Stimulated activated CD8-positive, alpha-beta memory T cell treated with anti-CD3 and anti-CD28 coated beads, Interleukin-4, amount 100 ng/mL, for 1 hour (primary cell): Measurements from ENCODE around the gene RHEBL1.
"Not testable (repeated sequence)": the region's sequence is repeated elsewhere in the genome, so short reads cannot be mapped to it uniquely, and the experiment has no call there.

Experiments
- DNase-seq, 2 donors: peaks; one replicate each; pipeline ENCODE4 v3.0.0-alpha.2; 2020; ENCODE audit warnings: low read depth in 2 of 2, low spot score in 1 of 2

Gene RHEBL1

GRCh38 chr12:49089821-49090773 lies 20.3 kb upstream of the RHEBL1 start:
- DNase-seq, result no peak

GRCh38 chr12:49088932-49089330 lies 19.2 kb upstream of the RHEBL1 start:
- DNase-seq, result no peak

- peak in 1 of 2 donors; percentile 49 for DNase-seq
Observed at GRCh38 chr12:49088150-49088931, 18.6 kb upstream of the RHEBL1 start.

GRCh38 chr12:49086116-49086515 lies 16.3 kb upstream of the RHEBL1 start:
- DNase-seq, result no peak

- DNase-seq, result no peak
Observed at GRCh38 chr12:49084438-49084837, 14.7 kb upstream of the RHEBL1 start.

- DNase-seq, result no peak
Observed at GRCh38 chr12:49079793-49080192, 10.0 kb upstream of the RHEBL1 start.

- DNase-seq, result no peak
Observed at GRCh38 chr12:49070971-49071370, 1.2 kb upstream of the RHEBL1 start.

GRCh38 chr12:49068879-49069506 lies 786 bp downstream of the RHEBL1 start:
- no peak for DNase-seq

GRCh38 chr12:49066120-49066519 lies 3.7 kb downstream of the RHEBL1 start:
- no peak for DNase-seq

- DNase-seq, result no peak
Observed at GRCh38 chr12:49064767-49065152, 5.0 kb downstream of the RHEBL1 start.

- DNase-seq, result not testable (repeated sequence)
Observed at GRCh38 chr12:49061916-49062315, 7.9 kb downstream of the RHEBL1 start.

- no peak for DNase-seq
Observed at GRCh38 chr12:49061157-49061650, 8.6 kb downstream of the RHEBL1 start.

GRCh38 chr12:49060237-49061156 lies 9.3 kb downstream of the RHEBL1 start, which contains the start of gene KMT2D:
Gene KMT2D (minus strand): TSS chr12:49060794. CDS start chr12:49055324, 5,470 bp downstream.
- DNase-seq, result peak; percentile 71 to 75

- no peak for DNase-seq
Observed at GRCh38 chr12:49059299-49060171, 10.2 kb downstream of the RHEBL1 start.

GRCh38 chr12:49059045-49059298 lies 10.8 kb downstream of the RHEBL1 start:
- no peak for DNase-seq

- DNase-seq, result no peak
Observed at GRCh38 chr12:49058366-49059044, 11.3 kb downstream of the RHEBL1 start.

GRCh38 chr12:49057888-49058287 lies 11.9 kb downstream of the RHEBL1 start:
- no peak for DNase-seq

GRCh38 chr12:49055978-49056754 lies 13.6 kb downstream of the RHEBL1 start:
- peak; percentile 23 to 28 for DNase-seq
